HFFc6 (cell line): ENCODE data around the gene EEF1G. TPM values are rescaled to one million over a fixed set of nuclear protein-coding genes. Genes with fewer than 3 reads are reported as not detected.

ENCODE experiments used
- DNase-seq: peaks from one replicate; pipeline ENCODE4 v3.0.0-alpha.2; 2018
- H3K27ac Mint-ChIP-seq: 2 replicates; pipeline ENCODE4 v1.8.0; 2020; ENCODE audit warnings: mild to moderate bottlenecking, mixed read lengths
- H3K27me3 Mint-ChIP-seq: 2 replicates; pipeline ENCODE4 v1.8.0; 2021; ENCODE audit warnings: mild to moderate bottlenecking, moderate library complexity, mixed read lengths; ENCODE audit not compliant: insufficient read depth
- H3K36me3 Mint-ChIP-seq: 2 replicates; pipeline ENCODE4 v1.8.0; 2021; ENCODE audit warnings: low read depth, mixed read lengths
- H3K4me1 Mint-ChIP-seq: 2 replicates; pipeline ENCODE4 v1.8.0; 2020; ENCODE audit warnings: low read depth, mixed read lengths
- H3K4me3 Mint-ChIP-seq: 2 replicates; pipeline ENCODE4 v1.8.0; 2020; ENCODE audit warnings: mild to moderate bottlenecking, moderate library complexity, mixed read lengths
- H3K9me3 Mint-ChIP-seq: 2 replicates; pipeline ENCODE4 v1.8.0; 2020; ENCODE audit warnings: mild to moderate bottlenecking, mixed read lengths
- total RNA-seq, 6 experiments: library from RNA; stranded (reverse); fragmentation: NEBNext Ultra II Directional; extraction: Animal tissue kit (Norgen Biotek cat#: 25700); gene quantifications; 2 replicates in 1 of 6; 3 replicates in 5 of 6; pipeline ENCODE4 v1.2.3, GENCODE V29; 2021
- TF ChIP-seq, protein P1 (sequence below): fragments of 200-600 bp; sonication (generic); IDR thresholded peaks from 2 replicates; pipeline ENCODE4 v1.5.0; 2021; ENCODE audit warnings: antibody characterized with exemption, mild to moderate bottlenecking

EEF1G gene
- total RNA-seq, 6 experiments from 2014 or later: 1,302 to 1,474 (median 1,327) TPM

DNA sequence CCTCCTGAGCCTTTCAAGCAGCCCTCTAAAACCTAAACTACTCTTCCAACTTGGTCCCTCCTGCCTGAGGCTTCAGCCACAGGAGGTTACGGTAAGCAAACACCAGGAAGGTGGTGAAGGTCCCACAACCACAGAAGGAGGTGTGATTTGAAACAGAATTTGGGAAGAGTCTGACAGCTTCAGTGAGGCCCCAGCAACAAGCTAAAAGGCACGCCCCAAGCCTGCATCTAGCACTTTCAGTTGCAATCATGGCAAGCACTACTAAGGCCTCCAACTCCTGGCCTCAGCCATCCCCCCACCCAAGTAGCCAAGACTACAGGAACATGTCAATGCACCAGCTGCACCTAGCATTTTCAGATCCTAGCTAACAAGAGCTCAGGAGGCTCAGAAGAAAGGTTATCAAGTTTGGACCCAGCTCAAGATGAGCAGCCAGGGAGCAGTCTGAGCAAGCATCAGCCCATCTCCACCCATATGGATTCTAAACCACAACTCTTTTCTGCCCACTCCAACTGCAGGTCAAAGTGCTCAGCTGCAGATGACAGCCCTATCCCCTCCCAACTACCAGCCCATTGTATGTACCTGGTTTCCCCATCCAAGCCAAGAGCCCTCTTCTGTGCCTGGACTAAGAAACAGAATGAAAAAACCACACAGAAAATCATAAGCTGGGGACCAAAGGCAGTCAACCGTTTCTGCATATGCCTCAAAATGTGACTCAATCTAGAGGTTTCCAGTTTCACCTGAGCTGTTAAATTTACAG, 16.6 kb downstream of the EEF1G start:
- Mint-ChIP-seq H3K36me3 (peaks cover 25% of the 10 kb centered on the region), H3K4me3 (peak overlapping the region; percentile 79), H3K4me1 (peaks cover 86% of the 10 kb centered on the region), H3K9me3 (no peaks in the 10 kb centered on the region), H3K27me3 (peaks cover 8% of the 10 kb centered on the region), H3K27ac (peak overlapping the region; percentile 98)
- no peak for DNase-seq
- TF ChIP-seq, protein P1, sequence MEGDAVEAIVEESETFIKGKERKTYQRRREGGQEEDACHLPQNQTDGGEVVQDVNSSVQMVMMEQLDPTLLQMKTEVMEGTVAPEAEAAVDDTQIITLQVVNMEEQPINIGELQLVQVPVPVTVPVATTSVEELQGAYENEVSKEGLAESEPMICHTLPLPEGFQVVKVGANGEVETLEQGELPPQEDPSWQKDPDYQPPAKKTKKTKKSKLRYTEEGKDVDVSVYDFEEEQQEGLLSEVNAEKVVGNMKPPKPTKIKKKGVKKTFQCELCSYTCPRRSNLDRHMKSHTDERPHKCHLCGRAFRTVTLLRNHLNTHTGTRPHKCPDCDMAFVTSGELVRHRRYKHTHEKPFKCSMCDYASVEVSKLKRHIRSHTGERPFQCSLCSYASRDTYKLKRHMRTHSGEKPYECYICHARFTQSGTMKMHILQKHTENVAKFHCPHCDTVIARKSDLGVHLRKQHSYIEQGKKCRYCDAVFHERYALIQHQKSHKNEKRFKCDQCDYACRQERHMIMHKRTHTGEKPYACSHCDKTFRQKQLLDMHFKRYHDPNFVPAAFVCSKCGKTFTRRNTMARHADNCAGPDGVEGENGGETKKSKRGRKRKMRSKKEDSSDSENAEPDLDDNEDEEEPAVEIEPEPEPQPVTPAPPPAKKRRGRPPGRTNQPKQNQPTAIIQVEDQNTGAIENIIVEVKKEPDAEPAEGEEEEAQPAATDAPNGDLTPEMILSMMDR: no peak

- Mint-ChIP-seq H3K4me1 (peaks cover 86% of the 10 kb centered on the region), H3K27me3 (peaks cover 10% of the 10 kb centered on the region), H3K4me3 (peak overlapping the region; percentile 79), H3K9me3 (no peaks in the 10 kb centered on the region), H3K27ac (peak overlapping the region; percentile 98), H3K36me3 (peaks cover 19% of the 10 kb centered on the region)
- TF ChIP-seq, protein P1: no peak
- DNase-seq: peak; percentile 97
Observed at GRCh38 chr11:62556108-62556874, 17.4 kb downstream of the EEF1G start.

DNA sequence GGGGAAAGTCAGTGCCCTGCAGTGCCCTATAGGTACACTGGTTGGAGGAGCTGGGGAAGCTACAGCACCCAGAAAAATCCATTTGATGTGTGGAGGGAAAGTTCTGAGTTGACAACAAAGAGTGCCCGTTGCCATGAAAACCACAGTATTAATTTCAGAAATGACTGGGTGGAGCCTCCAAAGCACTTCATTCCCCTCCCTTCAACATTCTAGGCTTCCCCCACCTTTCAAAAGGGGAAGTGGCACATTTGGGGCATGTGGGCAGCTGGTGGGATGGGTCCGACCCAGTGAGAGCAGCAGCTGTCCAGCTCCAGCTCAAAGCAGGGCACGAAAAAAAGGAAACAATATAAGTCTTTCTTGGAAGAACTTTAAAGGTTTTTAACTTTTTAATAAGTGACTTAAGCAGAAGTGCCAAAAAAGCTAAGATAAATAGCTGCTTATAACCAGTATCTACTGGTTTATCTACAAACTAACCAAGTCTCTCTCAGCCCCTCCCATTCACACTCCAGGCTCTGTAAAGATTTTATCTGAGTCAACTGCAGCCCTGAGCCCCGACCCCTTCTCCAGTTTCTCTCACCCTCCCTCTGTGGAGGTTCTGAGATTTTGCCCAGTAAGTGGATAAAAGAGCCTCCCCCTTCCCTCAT, 18.1 kb downstream of the EEF1G start:
- H3K4me3 Mint-ChIP-seq: peak overlapping the region; percentile 79
- TF ChIP-seq, protein P1: no peak
- H3K27ac Mint-ChIP-seq: peak overlapping the region; percentile 98
- H3K36me3 Mint-ChIP-seq: peaks cover 19% of the 10 kb centered on the region
- no peak for DNase-seq
- H3K9me3 Mint-ChIP-seq: no peaks in the 10 kb centered on the region
- peaks cover 10% of the 10 kb centered on the region for H3K27me3 Mint-ChIP-seq
- peaks cover 79% of the 10 kb centered on the region for H3K4me1 Mint-ChIP-seq

DNA sequence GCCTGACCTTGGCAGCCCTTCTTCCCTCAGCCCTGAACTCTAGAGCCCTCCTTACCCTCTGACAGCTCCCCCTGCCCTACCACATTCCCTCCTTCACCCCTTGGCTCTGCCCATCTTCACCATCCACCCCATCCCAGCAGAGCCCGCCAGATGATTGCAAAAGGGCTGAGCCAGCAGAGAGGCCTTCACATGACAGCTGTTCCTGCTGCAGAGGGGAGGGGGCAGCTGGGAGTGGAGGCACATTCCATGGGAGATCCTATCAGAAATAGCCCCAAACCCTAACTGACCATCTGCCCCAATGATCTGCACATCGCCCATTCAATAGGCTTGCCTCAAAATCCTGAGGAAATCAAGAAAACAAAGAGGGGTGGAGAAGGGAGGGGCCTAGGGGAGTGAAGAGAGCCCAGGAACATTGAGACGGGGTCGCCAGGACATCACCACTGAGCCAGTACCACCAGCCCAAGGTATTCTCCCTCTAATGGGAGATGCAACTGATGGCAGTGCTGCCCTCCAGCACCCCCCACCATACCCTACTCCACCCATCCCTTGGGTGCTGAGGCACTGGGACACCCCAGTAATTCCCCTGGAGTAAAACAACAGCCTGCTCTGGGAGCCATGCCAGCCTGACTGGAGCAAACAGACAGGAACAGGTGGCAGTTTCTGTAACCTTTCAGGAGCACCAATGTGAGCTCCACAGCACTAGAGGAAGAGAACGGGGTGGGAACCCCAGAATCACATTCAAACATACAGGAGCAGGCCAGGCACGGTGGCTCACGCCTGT, 19.1 kb downstream of the EEF1G start:
- Mint-ChIP-seq H3K4me3 (peak overlapping the region; percentile 86), H3K36me3 (peaks cover 12% of the 10 kb centered on the region), H3K27me3 (peaks cover 10% of the 10 kb centered on the region), H3K9me3 (no peaks in the 10 kb centered on the region), H3K4me1 (peaks cover 69% of the 10 kb centered on the region), H3K27ac (peak overlapping the region; percentile 98)
- TF ChIP-seq, protein P1: no peak
- no peak for DNase-seq

DNA sequence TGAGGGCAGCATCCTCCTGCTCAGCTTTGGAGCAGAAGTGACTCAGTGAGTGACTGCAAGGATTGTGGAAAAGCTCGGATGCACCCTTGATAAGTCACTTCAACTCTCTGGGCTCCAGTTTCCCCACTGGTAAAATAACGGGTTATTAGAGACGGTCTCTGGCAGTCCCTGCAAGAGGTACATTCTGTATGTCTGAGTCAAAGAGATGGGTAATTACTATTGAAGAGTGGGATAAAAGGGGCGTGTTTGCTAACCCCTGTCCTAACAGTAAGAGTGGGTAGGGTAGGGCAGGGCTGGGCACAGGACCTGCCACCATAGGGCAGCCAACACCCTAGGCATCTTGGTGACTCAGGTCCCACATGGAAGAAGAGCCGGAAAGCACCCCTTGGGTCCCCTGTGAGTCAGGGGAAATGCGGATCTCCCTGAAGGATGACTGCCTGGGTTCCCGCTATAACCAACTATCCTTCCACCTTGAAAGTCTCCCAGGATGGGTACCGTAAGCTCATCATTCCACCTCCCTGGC, 19.8 kb downstream of the EEF1G start:
- Mint-ChIP-seq H3K4me1 (peaks cover 64% of the 10 kb centered on the region), H3K4me3 (peak overlapping the region; percentile 86), H3K36me3 (peaks cover 7% of the 10 kb centered on the region), H3K27me3 (peaks cover 10% of the 10 kb centered on the region), H3K9me3 (no peaks in the 10 kb centered on the region), H3K27ac (peak overlapping the region; percentile 98)
- peak; percentile 96 for DNase-seq
- TF ChIP-seq, protein P1: no peak
